GM04504 (cell line): ENCODE measurements around the gene SH3RF1.
A peak's percentile ranks its signal among the peaks of the same experiment; 100 is the strongest.

Source experiments
- DNase-seq: peaks from one replicate; pipeline ENCODE4 v3.0.0-alpha.2; 2012; ENCODE audit warnings: low read depth

The SH3RF1 gene

DNA sequence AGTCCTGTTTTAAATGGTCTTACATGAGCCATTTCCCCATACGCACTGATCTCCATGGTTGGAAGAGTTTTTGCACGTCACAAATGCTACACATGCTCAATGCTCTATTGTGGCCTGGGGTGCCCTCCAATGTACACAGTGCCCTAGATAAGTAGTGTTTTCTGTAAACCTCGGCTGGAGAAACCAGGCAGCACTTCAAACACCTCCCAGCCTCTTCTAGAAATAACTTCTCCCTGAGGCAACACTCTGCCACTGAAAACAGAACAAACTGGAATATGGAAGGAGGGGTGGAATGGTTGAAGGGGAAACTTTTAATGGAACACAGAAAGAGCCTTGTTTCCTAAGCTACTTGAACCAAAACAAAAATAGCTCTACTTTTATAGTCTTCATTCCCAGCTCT lies 136.8 kb downstream of the SH3RF1 start:
- DNase-seq = no peak

DNA sequence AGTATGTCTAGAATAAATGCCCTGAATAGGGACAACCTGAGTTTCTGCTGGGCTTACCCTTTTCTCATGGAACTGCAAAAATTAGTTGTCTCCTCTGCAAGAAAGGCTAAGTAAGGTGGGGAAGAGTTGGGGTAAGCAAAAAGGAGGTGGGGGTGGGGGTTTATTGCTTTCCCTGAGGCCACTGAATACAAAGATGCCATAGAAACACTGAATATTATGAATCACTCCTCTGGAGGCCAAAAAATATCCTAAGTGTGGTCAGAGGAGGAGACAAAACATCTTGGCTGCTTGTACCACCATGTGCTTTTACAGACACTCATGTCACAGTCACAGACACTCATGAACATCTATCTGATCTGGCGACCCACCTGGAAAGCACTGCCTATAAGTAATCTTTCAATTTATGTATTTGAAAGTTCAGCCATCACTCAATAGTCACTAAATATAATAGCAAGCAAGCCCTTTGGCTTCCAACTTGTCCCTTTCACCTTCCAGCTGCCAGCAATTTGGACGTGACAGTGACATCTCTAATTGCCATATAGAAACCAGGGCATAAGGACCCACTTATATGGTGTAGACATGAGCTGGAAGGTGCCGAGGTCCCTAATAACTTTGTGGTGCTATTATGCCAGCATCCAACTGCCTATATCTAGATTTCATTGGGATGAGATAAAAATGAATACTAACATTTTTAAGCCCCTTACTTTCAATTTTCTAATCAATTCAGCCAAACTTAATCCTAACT lies 138.0 kb downstream of the SH3RF1 start:
- DNase-seq = no peak

DNA sequence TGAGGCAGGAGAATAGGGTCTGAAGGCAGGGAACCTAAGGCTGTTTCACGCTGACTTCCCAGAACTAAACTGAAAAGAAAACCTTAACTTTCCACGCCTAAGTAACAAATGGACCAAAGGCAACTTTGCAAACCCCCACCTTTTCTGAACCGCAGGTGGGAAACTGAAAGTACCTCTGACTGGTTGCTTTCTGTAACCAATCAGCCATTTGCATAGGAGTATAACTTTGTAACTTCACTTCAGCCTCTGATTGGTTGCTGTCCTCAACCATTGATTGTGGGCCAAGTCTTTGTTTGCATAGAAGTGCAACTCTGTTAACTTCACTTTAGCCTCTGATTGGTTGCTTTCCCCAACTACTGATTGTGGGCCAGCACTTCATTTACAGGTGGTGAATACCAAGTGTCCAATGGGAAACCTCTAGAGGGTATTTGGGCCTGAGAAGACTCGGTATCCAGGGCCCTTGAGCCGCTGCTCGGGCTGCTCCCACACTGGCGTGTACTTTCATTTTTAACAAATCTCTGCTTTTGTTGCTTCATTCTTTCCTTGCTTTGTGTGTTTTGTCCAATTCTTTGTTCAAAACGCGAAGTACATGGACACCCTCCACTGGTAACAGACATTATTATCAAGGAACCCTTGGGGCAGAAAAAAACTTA lies 139.1 kb downstream of the SH3RF1 start:
- no peak for DNase-seq

DNA sequence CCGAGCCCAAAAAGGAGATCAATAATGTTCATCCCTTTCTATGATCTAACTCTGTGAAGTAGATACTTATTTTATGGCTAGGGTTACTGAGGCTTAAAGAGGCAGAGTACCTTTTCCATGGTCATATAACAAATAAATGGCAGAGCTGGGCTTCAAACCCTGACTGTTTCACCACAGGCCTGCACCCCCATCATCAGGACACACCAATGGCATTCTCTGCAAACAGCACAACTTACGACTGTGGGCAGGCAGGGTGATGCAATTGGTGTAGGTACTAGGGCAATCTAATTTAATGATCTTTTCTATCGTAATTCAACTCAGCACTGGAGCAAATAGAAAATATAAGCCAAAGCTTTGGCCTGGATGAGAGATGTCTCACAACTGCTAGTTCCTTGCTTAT lies 141.9 kb downstream of the SH3RF1 start:
- no peak for DNase-seq

DNA sequence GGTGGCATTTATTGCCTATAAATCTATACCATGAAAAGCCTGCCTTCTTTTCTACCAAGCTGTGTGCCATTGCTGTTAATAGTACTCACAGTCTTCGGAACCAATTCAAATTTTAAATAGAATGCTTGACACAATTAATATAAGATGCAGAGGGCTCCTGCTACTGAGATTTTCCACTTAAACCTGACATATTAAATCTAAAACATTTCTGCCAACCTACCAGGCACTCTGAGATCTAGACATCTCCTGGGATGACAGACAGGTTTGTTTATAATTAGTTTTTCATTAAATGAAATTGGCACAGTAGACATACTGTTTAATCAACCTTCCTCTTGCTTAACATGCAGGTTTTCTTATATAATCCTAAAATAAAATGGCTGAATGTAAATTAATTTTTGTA lies 143.4 kb downstream of the SH3RF1 start:
- DNase-seq = no peak

DNA sequence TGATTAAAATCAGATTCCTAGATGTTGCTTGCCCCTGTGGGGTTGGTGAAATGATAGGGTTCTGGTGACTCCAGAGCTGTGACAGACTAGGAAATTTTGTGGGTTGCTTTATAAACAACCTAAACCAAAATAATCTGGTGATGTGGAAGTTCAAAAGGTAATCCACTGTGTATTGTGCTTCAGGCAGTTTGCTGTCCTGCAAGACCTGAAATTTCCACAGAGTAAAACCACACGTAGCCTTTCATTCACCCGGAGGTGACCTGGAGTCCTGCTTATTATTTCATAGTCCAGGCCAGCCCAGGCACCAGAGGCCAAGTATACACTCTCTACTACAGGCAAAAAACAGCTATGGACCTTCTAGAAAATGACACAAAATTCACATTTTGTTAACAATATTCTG lies 146.1 kb downstream of the SH3RF1 start:
- no peak for DNase-seq

DNA sequence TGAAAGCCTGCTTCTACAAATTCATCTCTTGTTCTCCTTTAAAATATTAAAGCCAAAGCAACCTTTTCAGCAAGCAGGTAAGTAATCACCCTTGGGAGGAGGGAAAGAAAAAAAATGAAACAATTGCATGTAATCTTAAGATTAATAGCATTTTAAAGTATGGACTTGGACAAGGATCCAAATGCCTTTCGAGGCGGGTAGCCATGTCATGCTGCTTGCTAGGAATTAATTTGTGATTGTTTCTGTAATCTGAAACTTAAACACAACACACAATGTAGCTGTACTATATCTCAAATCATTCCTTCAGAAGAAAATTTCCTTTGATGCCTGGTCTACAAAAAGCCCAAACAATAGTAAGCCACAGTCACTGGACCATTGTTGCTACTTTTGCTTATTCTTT lies 148.3 kb downstream of the SH3RF1 start:
- no peak for DNase-seq

DNA sequence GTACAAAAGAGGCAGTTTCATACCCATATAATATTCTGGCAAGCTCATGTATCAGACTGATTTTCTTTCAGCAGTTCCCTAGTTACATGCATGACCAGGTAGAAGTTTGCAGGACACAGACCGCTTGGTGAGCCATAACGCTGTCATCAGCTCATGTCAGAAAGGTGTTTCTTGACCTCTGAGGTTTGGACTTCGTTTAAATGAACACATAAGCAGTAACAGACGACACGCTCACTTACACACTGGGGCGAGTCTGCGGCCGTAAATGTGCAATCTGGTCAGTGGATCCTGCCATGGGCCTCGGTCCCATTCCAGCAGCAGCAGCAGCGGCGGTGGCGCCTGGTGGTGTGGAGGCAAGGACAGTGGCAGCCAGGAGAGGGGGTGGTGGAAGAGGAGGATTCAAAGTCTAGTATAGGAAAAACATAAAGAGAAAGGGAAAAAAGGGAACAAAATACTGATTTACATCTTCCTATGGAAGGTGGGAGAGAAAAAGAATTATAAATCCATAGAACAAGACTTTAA lies 148.8 kb downstream of the SH3RF1 start:
- DNase-seq = no peak

DNA sequence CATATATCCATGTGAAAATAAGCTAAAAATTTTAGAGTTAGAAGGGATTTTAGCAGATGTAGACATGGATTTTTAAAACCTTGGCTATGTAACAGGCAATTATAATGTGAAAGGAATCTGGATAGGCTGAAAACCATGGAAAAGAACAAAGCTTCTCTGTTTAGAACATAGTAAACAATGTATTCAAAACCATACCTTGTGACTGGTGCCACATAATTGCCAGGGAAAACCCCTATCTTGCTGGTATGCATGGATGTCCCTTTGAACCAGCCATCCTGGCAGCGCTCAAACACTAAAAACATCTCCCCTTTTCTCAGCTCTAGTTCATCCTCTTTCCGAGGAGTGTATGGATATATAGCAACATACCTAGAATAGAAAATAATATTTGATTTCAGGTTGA lies 150.1 kb downstream of the SH3RF1 start:
- no peak for DNase-seq

DNA sequence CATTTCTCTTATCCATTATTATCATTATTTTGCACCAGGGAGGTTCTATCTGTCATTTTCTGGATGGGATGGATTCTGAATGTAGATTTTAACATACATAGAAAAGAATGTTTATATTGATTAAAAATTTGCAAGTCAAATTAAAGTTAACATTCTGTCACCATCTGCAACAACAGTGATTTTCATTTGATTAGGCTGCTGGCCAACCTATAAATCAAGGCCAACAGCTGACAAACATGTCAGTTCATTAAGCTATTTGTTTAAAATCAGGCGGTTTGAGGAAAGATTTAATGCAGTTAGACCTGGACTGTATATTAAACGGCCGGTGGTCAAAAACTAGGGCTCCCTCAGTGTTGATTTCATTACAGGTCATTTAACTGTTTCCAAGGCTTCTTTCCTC lies 151.2 kb downstream of the SH3RF1 start:
- no peak for DNase-seq

DNA sequence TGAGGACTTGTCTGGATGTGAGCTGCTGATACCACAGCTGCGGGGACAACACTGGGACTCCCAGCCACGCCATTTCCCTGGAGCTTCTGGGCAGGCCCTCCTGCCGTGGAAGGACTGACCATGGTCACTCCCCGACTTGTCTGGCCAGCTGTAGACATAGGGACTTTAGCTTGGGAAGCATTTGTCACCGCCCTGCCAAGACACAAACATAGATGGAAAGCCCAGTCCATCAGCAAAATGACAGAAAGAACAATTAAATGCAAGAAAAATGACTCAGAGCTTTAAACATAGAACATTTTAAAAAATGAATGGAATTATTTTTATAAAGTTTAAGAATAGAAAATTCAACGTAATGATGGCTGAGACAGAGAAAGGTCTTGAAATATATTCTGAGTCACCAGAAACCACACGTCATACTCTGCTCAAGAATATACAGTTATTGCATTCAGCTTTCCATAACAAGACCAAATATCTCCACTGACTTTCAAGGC lies 153.1 kb downstream of the SH3RF1 start:
- DNase-seq = peak; percentile 28

DNA sequence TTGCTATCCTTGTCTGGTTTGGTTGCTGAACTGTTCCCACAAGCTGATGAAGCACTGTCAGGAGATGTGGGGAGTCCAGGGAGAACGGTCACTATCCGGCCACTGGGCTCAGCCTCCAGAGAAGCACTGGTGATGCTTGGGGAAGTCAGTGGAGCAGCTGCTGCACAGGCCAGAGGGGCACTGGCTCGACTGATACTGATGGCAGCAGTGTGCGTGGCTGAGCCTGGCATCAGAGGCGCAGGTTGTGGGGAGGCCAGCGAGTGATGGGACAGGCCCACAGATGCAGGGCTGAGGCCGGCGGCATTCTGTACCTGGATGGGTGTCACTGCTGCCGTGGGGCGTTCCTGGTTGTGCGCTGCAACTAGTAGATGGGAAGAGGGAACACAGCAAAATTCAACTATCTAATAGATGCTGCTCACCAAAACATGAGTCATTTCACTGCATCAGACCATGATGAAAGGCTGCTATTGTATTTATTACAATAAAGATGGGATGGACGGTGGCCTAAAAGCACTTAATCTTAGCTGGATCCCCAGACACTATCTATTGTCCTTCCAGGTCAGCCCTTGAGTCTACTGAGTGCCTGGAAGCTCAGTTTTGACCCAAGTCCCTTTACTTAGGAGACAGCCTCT lies 154.4 kb downstream of the SH3RF1 start:
- DNase-seq = no peak

DNA sequence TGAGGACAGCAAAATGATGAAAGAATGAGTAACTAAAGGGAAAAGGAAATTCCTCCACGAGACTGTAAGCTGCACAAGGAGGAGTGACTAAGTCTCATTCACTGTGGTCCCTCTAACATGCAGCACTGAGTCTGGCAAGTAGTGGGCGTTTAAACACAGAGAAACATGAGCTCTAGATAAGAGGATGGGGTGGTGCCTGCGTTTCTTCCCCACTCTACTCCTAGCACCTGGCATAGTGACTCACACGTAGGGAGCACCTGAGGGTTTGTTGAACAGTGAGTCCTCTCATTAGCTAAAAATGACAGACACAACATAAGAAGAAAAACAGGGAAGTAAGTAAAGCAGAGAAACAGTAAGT lies 154.9 kb downstream of the SH3RF1 start:
- peak; percentile 86 for DNase-seq

DNA sequence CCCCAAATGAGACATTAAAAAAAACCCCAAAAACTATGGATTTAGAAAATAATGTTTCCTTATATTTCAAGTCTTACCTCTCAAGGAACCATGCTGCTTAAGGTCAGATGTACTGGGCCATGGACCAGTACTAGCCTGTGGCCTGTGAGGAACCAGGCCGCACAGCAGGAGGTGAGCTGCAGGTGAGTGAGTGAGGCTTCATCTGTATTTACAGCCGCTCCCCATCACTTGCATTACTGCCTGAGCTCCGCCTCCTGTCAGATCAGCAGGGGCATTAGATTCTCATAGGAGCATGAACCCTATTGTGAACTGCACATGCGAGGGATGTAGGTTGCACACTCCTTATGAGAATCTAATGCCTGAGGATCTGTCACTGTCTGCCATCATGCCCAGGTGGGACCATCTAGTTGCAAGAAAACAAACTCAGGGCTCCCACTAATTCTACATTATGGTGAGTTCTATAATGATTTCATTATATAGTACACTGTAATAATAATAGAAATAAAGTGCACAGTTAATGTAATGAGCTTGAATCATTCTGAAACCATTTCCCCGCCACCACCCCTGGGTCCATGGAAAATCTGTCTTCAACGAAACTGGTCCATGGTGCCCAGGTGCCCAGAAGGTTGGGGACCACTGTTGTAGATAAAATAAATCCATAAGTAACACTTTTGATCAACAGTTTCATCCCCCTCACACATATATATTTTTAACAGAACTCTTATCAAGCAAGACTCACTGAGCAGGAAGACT lies 155.4 kb downstream of the SH3RF1 start:
- no peak for DNase-seq

DNA sequence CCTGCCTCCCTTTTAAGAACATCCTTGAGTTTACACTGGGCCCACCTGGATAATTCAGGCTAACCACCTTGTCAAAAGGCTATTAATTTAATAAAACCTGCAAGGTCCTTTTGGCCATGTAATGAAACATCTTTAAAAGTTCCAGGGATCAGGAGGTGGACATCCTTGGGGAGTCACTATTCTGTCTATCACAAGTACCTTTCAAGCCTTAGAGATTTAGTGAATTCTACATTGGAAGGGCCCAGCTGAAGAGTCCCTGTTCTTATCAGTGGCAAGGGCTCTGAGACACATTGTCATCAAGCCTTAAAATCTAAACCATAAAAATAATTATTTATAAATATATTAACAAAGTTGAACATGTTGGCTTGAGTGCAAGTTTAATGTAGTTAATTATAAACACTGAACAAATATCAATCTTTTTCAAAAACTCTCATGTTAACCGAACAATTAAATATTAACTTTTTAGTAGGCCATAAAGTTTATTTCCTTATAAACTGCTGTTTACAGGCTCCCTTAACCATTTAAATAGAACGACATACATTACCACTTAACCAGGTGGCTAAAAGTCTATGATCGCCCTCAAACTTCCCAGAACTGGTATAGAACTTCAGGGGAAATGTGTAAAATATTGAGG lies 156.3 kb downstream of the SH3RF1 start:
- DNase-seq = no peak

DNA sequence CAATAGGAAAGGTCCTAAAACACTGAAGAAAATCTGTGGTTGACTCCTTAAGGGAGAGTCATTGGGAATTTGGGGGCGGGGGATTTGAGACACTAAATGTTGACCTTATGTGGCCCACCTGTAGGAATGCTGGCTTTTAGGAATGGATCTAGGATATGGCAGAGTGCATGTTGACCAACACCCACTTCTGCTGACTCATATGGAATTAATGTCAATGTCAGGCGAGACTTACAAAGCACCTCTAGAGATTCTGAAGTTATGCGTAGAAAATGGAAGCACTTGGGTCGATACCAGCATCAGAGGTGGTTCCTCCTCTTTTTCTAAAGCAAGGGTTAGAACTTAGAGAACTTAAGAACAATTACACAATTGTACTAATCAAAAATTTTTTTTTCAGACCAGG lies 160.1 kb downstream of the SH3RF1 start:
- DNase-seq = no peak

DNA sequence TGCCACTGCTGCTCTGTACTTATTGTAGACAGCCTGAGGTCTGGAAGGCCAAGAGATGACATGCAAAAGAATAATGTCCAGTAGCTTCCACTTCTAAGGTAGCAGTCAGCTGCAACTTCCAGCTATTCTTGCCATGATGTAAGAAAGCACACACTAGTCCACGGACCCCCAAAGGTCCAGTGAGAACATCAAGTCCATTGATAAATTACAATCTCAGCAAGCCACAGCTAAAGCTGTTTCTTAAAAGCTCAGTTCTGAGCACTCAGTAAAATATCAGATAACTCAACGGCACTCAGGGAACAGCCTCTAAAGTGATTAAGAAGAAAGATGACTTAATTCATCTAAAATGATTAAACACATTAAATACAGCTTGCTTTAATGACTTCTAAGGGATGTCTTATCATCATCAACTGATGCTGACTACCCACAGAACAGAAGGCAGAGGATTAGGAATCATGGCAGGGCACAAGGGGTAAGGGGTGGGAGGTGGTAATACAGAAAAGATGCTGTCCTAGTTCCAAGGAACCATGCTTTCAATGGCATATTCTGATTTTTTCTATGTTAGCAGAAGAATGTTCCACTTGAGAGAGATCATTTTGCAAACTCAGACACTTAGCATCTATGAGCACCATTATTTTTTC lies 161.6 kb downstream of the SH3RF1 start:
- no peak for DNase-seq

DNA sequence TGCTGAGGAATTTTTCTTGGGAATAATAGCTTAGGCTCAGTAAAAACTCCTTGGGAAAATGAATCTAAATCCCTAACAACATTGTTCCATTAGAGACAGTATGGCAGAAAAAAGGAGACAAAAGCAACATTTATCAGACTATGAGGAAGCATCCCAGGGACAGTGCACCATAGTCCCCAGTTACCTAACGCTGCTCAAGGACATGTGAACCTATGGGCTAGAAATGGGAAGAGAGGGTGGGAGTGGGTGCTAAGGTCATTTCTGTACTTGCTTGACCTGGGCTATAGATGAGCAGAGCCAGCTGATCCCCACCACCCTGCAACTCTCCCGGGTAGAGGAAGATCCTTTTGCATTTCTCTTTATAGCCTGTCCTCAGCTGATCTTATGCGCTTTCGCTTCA lies 162.5 kb downstream of the SH3RF1 start:
- DNase-seq = no peak

DNA sequence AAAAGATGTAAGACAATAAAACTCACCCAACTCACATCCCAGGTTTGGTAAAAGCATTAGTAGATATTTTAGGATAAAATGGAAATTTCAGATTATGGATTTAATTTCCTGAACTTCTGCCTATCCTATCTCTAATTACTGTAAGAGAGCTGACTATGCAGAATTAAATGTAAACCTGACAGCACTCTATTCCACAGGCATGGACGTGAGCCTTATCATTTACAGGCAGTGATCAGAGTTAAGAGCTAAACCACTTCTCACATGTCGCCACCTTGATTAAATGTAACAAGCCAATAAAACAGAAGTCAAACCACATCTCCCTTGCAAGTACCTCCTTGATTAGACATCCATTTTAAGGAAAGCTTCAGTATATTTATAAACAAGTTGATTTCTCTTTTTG lies 163.2 kb downstream of the SH3RF1 start:
- DNase-seq = no peak

DNA sequence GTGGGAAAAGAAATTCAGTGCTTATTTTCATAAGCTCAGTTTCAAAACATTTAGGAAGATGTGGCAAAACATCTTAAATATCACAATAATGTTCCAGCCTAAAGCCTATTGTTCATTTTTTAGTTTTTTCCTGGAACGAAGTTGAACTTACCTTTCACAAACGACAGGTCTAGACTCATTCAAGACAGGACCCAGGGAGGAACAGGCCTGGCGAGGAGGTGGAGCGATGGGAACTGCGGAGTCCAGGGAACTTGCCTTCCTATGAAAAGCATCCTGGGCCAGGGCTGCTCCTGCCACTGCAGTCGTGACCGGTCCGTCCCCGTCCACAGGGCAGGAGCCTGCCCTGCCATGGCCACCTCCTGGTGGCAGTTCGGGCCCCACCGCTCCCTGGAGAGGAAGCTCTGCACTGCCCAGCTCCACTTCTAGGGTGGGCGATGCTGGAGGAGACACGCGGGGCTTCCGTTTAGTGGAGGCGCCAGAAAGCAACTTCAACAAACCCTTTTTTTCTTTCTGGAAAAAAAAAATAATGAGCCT lies 164.0 kb downstream of the SH3RF1 start:
- DNase-seq = no peak

DNA sequence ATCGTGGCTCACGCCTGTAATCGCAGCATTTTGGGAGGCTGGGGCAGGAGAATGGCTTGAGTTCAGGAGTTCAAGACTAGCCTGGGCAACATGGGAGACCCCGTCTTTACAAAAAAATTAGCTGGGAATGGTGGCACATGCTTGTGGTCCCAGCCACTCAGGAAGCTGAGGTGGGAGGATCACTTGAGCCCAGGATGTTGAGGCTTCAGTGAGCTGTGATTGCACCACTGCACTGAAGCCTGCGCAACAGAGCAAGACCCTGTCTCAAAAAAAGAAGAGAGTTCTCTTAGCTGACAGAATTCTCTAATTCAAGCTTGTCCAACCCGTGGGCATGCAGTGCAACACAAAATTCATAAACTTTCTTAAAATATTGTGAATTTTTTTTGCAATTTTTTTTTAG lies 165.1 kb downstream of the SH3RF1 start:
- DNase-seq = no peak
